ENCODE measurements around the gene MYCBP2. TPM values are rescaled to one million over a fixed set of nuclear protein-coding genes. Genes with fewer than 3 reads are reported as not detected.

The MYCBP2 gene
- total RNA-seq, 1 experiment from 2014 or later: 55.6 TPM

DNA sequence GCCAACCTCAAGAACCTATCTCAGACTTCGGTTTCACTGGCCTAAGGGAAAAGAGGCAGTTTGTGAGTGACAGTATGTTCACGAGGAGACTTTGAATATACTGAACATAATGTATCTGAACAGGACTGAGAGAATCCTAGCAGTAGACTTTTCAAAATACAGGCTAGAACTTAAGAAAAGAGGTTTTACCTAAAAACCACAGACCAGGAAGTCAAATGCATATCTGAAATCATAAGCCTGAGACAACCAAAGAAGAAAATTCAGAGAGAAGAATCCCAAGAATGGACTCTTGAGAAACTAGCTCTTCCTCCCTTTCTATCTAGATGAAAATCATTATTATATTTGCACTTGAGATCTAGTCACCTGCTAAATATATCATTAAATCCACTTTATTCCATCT is 17.6 kb downstream of the MYCBP2 start:
- CTCF ChIA-PET: no interaction called here
- DNase-seq: no peak
- Histone ChIP-seq H3K4me3 (no peak overlapping the region), H3K27ac (no peak overlapping the region), H3K27me3 (ENCODE audit: insufficient read depth, low read depth) (no peaks in the 10 kb centered on the region), H3K36me3 (ENCODE audit: low read depth) (no peaks in the 10 kb centered on the region), H3F3A (ENCODE audit: insufficient read depth, low read depth) (peaks cover 6% of the 10 kb centered on the region; the same call in 1 of the 2 replicates), H3K4me2 (no peak overlapping the region), H3K79me2 (ENCODE audit: low read depth) (peaks cover 83% of the 10 kb centered on the region), H3K9me2 (ENCODE audit: insufficient read depth) (no peaks in the 10 kb centered on the region), H2AFZ (no peak overlapping the region), H3K9me3 (ENCODE audit: insufficient read depth, low read depth) (no peaks in the 10 kb centered on the region), H3K4me1 (replicated peaks; ENCODE audit: insufficient read depth) (peaks cover 6% of the 10 kb centered on the region; the same call in 1 of the 2 replicates), H4K20me1 (ENCODE audit: insufficient read depth) (no peaks in the 10 kb centered on the region; the same call in 1 of the 2 replicates)
- no TSS peak for BruUV-seq (replicated peaks)
- TF ChIP-seq EZH2 (IDR thresholded peaks at IDR 0.05; ENCODE audit: low read depth): no peak
- TF ChIP-seq, protein P1, sequence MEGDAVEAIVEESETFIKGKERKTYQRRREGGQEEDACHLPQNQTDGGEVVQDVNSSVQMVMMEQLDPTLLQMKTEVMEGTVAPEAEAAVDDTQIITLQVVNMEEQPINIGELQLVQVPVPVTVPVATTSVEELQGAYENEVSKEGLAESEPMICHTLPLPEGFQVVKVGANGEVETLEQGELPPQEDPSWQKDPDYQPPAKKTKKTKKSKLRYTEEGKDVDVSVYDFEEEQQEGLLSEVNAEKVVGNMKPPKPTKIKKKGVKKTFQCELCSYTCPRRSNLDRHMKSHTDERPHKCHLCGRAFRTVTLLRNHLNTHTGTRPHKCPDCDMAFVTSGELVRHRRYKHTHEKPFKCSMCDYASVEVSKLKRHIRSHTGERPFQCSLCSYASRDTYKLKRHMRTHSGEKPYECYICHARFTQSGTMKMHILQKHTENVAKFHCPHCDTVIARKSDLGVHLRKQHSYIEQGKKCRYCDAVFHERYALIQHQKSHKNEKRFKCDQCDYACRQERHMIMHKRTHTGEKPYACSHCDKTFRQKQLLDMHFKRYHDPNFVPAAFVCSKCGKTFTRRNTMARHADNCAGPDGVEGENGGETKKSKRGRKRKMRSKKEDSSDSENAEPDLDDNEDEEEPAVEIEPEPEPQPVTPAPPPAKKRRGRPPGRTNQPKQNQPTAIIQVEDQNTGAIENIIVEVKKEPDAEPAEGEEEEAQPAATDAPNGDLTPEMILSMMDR (conservative IDR thresholded peaks at IDR 0.05): no peak
- intact Hi-C loops (cut with micrococcal nuclease; ENCODE audit: unreplicated experiment): no loop called here
- POLR2A ChIA-PET (ENCODE audit: unreplicated experiment): no interaction called here

DNA sequence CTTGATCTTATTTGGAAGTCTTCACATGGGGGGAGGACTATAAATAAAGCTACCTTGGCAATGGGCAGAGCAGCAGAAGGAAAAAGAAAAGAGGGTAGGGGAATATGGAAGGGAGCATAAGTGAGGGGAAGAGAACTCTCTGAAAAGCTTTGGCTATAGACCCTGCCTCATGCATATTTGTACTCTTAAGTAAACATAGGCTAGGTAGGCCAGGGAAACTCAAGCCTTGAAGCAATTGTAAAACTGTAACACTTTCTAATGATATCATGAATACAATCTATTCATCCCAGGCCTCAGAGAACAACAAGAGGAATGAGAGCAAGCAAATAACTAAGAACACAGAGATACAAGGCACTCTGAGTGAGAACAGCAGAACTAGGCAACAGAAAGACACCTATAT is 20.4 kb downstream of the MYCBP2 start:
- ChIA-PET POLR2A (ENCODE audit: unreplicated experiment) (interaction anchor here (0.7 kb wide), 1 partner anchor 11 kb away, joined by 10 read pairs; no protein-coding TSS in a partner anchor), CTCF (no interaction called here)
- H2AFZ ChIP-seq: no peak overlapping the region
- peaks cover 6% of the 10 kb centered on the region; the same call in 1 of the 2 replicates for H3F3A ChIP-seq (ENCODE audit: insufficient read depth, low read depth)
- DNase-seq: no peak
- H3K27ac ChIP-seq: 0 out of 2 replicates have a peak overlapping the region, but pooled peaks have one; percentile 25
- H3K4me3 ChIP-seq: no peak overlapping the region
- no peak overlapping the region for H3K4me2 ChIP-seq
- H3K4me1 ChIP-seq (replicated peaks; ENCODE audit: insufficient read depth): peaks cover 6% of the 10 kb centered on the region; the same call in 1 of the 2 replicates
- no peaks in the 10 kb centered on the region for H3K9me2 ChIP-seq (ENCODE audit: insufficient read depth)
- no peaks in the 10 kb centered on the region for H3K9me3 ChIP-seq (ENCODE audit: insufficient read depth, low read depth)
- no peaks in the 10 kb centered on the region for H3K36me3 ChIP-seq (ENCODE audit: low read depth)
- no TSS peak for BruUV-seq (replicated peaks)
- intact Hi-C loops (cut with micrococcal nuclease; ENCODE audit: unreplicated experiment): no loop called here
- H3K27me3 ChIP-seq (ENCODE audit: insufficient read depth, low read depth): no peaks in the 10 kb centered on the region
- TF ChIP-seq, protein P1 (conservative IDR thresholded peaks at IDR 0.05): no peak
- TF ChIP-seq EZH2 (IDR thresholded peaks at IDR 0.05; ENCODE audit: low read depth): no peak
- H3K79me2 ChIP-seq (ENCODE audit: low read depth): peaks cover 78% of the 10 kb centered on the region
- H4K20me1 ChIP-seq (ENCODE audit: insufficient read depth): no peaks in the 10 kb centered on the region

DNA sequence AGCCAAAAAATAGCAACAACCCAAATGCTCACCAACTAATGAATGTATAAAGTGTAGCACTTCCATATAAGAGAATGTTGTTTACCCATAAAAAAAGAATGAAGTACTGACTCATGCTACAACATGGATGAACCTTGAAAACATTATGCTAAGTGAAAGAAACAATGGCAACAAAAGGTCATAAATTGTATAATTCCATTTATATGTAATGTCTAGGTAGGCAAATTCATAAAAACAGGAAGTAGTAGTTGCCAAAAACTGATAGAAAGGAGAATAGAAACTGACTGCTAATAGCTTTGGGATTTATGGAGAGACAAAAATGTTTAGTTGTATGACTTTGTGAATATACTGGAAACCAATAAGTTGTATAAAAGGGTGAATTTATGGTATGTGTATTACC is 21.6 kb downstream of the MYCBP2 start:
- H3K4me1 ChIP-seq (replicated peaks; ENCODE audit: insufficient read depth): peaks cover 6% of the 10 kb centered on the region; the same call in 1 of the 2 replicates
- H3F3A ChIP-seq (ENCODE audit: insufficient read depth, low read depth): peaks cover 6% of the 10 kb centered on the region; the same call in 1 of the 2 replicates
- H3K9me3 ChIP-seq (ENCODE audit: insufficient read depth, low read depth): no peaks in the 10 kb centered on the region
- no peak overlapping the region for H2AFZ ChIP-seq
- no peak overlapping the region for H3K4me2 ChIP-seq
- H3K79me2 ChIP-seq (ENCODE audit: low read depth): peaks cover 78% of the 10 kb centered on the region
- 0 out of 2 replicates have a peak, but pooled peaks cover 2% of the 10 kb centered on the region for H4K20me1 ChIP-seq (ENCODE audit: insufficient read depth)
- intact Hi-C loops (cut with micrococcal nuclease; ENCODE audit: unreplicated experiment): no loop called here
- BruUV-seq (replicated peaks): no TSS peak
- no peak for DNase-seq
- no peaks in the 10 kb centered on the region for H3K27me3 ChIP-seq (ENCODE audit: insufficient read depth, low read depth)
- POLR2A ChIA-PET (ENCODE audit: unreplicated experiment): no interaction called here
- H3K9me2 ChIP-seq (ENCODE audit: insufficient read depth): no peaks in the 10 kb centered on the region
- no peaks in the 10 kb centered on the region for H3K36me3 ChIP-seq (ENCODE audit: low read depth)
- no peak overlapping the region for H3K27ac ChIP-seq
- no peak for TF ChIP-seq EZH2 (IDR thresholded peaks at IDR 0.05; ENCODE audit: low read depth)
- TF ChIP-seq, protein P1 (conservative IDR thresholded peaks at IDR 0.05): no peak
- no peak overlapping the region for H3K4me3 ChIP-seq
- CTCF ChIA-PET: no interaction called here
